Erythroblast (primary cell): ENCODE data around the gene BTBD16.

Experiments used
- GATA1 ChIP-seq: IDR thresholded peaks from 2 replicates; pipeline ENCODE4 v1.6.1; 2011; ENCODE audit warnings: low read depth, mild to moderate bottlenecking, control low read depth, low read length, moderate library complexity
- POLR2A ChIP-seq: IDR thresholded peaks from 2 replicates; pipeline ENCODE4 v1.6.1; 2011; ENCODE audit warnings: mild to moderate bottlenecking, low read length

DNA sequence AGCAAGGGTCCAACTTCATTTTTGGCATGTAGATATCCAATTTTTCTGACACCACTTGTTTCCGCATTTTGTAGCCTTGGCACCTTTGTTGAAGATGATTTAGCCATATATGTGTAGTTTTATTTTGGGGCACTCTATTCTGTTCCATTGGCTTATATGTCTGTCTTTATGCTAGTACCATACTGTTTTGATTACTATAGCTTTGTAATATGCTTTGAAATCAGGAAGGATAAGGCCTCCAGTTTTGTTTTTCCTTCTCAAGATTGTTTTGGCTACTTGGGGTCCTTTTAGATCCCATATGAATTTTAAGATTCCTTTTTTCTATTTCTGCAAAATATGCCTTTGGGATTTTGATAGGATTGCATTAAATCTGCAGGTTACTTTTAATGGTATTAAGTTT lies 9.5 kb upstream of the BTBD16 start:
- TF ChIP-seq POLR2A = no peak
- no peak for TF ChIP-seq GATA1
